ENCODE data around the gene BCL3. TPM values are rescaled to one million over a fixed set of nuclear protein-coding genes. Genes with fewer than 3 reads are reported as not detected.

The BCL3 gene
- 2.1 and 4.7 TPM in 2 replicates for total RNA-seq

- Histone ChIP-seq H3K27me3 (ENCODE audit: control insufficient read depth, insufficient read depth, low read length) (no peaks in the 10 kb centered on the region), H3K4me3 (ENCODE audit: low read depth, low read length) (peak within 1 kb of the TSS; percentile 66), H3K36me3 (ENCODE audit: control insufficient read depth, insufficient read depth, low read length) (peaks cover 13% of the 10 kb centered on the region)
- FAIRE-seq (no peak), DNase-seq (ENCODE audit: low read depth) (peak; percentile 38)
- no peak for TF ChIP-seq CTCF (IDR thresholded peaks at IDR 0.05; ENCODE audit: insufficient read depth, low read length, severe bottlenecking)
These were observed at the start of gene BCL3 for GRCh38 chr19:44748426-44749254. Gene BCL3, plus strand, starts transcription at chr19:44748708. Its CDS starts 83 bp downstream, at chr19:44748791.

GRCh38 chr19:44700547-44700946, 48.0 kb upstream of the BCL3 start:
- no peaks in the 10 kb centered on the region for H3K27me3 ChIP-seq (ENCODE audit: control insufficient read depth, insufficient read depth, low read length)
- no peak for TF ChIP-seq CTCF (IDR thresholded peaks at IDR 0.05; ENCODE audit: insufficient read depth, low read length, severe bottlenecking)
- DNase-seq (ENCODE audit: low read depth) (no peak), FAIRE-seq (no peak)
- no peaks in the 10 kb centered on the region for H3K36me3 ChIP-seq (ENCODE audit: control insufficient read depth, insufficient read depth, low read length)
- H3K4me3 ChIP-seq (ENCODE audit: low read depth, low read length), result no peak overlapping the region

- FAIRE-seq, result no peak
These were observed 47.3 kb upstream of the BCL3 start for GRCh38 chr19:44701228-44701627.

GRCh38 chr19:44702551-44703176, 45.8 kb upstream of the BCL3 start:
- FAIRE-seq (peak; percentile 52), DNase-seq (ENCODE audit: low read depth) (no peak)
- no peaks in the 10 kb centered on the region for H3K36me3 ChIP-seq (ENCODE audit: control insufficient read depth, insufficient read depth, low read length)
- TF ChIP-seq CTCF (IDR thresholded peaks at IDR 0.05; ENCODE audit: insufficient read depth, low read length, severe bottlenecking), result no peak
- H3K4me3 ChIP-seq (ENCODE audit: low read depth, low read length), result no peak overlapping the region
- no peaks in the 10 kb centered on the region for H3K27me3 ChIP-seq (ENCODE audit: control insufficient read depth, insufficient read depth, low read length)

More at GRCh38 chr19:44701228-44701627, 47.3 kb upstream of the BCL3 start:
- Histone ChIP-seq H3K4me3 (ENCODE audit: low read depth, low read length) (no peak overlapping the region), H3K36me3 (ENCODE audit: control insufficient read depth, insufficient read depth, low read length) (no peaks in the 10 kb centered on the region), H3K27me3 (ENCODE audit: control insufficient read depth, insufficient read depth, low read length) (no peaks in the 10 kb centered on the region)
- no peak for DNase-seq (ENCODE audit: low read depth)
- no peak for TF ChIP-seq CTCF (IDR thresholded peaks at IDR 0.05; ENCODE audit: insufficient read depth, low read length, severe bottlenecking)

- TF ChIP-seq CTCF (IDR thresholded peaks at IDR 0.05; ENCODE audit: insufficient read depth, low read length, severe bottlenecking), result no peak
- H3K27me3 ChIP-seq (ENCODE audit: control insufficient read depth, insufficient read depth, low read length), result no peaks in the 10 kb centered on the region
- DNase-seq (ENCODE audit: low read depth) (no peak), FAIRE-seq (no peak)
- no peak overlapping the region for H3K4me3 ChIP-seq (ENCODE audit: low read depth, low read length)
- H3K36me3 ChIP-seq (ENCODE audit: control insufficient read depth, insufficient read depth, low read length), result no peaks in the 10 kb centered on the region
These were observed 45.0 kb upstream of the BCL3 start for GRCh38 chr19:44703336-44704078.

Measured in bronchial epithelial cell (primary cell).